GM12891 (cell line): ENCODE results near the gene UNC13B.

Experiments used
- DNase-seq: peaks from one replicate; pipeline ENCODE4 v3.0.0; 2011; ENCODE audit warnings: low spot score; ENCODE audit not compliant: insufficient read length
- FAIRE-seq: peaks from 2 replicates; lab custom pipeline; 2011; peaks lifted over from hg19 to GRCh38; lab: Jason Lieb, UNC
- PAX5 ChIP-seq: IDR thresholded peaks from 2 replicates; pipeline ENCODE4 v1.6.1; 2011; ENCODE audit warnings: low read length, moderate library complexity, mild to moderate bottlenecking; ENCODE audit not compliant: insufficient read depth, severe bottlenecking
- POLR2A ChIP-seq: IDR thresholded peaks from 2 replicates; pipeline ENCODE4 v1.6.1; 2011; ENCODE audit warnings: low read depth, low read length, control low read depth
- POLR2AphosphoS5 ChIP-seq: IDR thresholded peaks from 2 replicates; pipeline ENCODE4 v1.6.1; 2011; ENCODE audit warnings: low read depth, low read length, control low read depth
- POU2F2 ChIP-seq: IDR thresholded peaks from 2 replicates; pipeline ENCODE4 v1.6.1; 2011; ENCODE audit warnings: low read depth, mild to moderate bottlenecking, control low read depth, low read length, moderate library complexity
- SPI1 ChIP-seq: IDR thresholded peaks from 2 replicates; pipeline ENCODE4 v1.6.1; 2011; ENCODE audit warnings: low read depth, low read length, control low read depth
- TAF1 ChIP-seq: IDR thresholded peaks from 2 replicates; pipeline ENCODE4 v1.6.1; 2011; ENCODE audit warnings: low read depth, low read length, control low read depth

UNC13B gene

GRCh38 chr9:35186524-35186923 is 24.7 kb downstream of the UNC13B start:
- DNase-seq (no peak), FAIRE-seq (no peak)
- no peak for TF ChIP-seq SPI1
- TF ChIP-seq TAF1 = no peak
- TF ChIP-seq POU2F2 = no peak
- no peak for TF ChIP-seq POLR2AphosphoS5
- TF ChIP-seq POLR2A = no peak
- no peak for TF ChIP-seq PAX5

GRCh38 chr9:35190203-35190602 is 28.4 kb downstream of the UNC13B start:
- no peak for TF ChIP-seq TAF1
- TF ChIP-seq POLR2AphosphoS5 = no peak
- no peak for TF ChIP-seq PAX5
- no peak for TF ChIP-seq SPI1
- no peak for TF ChIP-seq POLR2A
- TF ChIP-seq POU2F2 = no peak
- DNase-seq (no peak), FAIRE-seq (no peak)

DNA sequence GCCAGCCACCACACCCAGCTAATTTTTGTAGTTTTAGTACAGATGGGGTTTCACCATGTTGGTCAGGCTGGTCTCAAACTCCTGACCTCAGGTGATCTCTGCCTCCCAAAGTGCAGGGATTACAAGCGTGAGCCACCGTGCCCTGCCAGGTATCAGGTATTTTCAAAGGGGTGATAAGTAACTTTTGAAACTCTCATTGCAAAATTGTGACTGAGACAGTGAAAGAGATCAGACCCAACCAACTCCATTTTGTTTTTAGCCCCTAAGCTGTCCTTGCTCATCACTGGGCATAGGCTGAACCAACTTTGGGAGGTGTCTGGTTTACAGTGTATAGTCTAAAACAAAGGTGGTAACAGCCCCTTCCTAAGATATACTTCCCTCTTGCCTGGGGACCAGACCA is 29.3 kb downstream of the UNC13B start:
- TF ChIP-seq POLR2A = no peak
- no peak for TF ChIP-seq TAF1
- TF ChIP-seq POU2F2 = no peak
- TF ChIP-seq POLR2AphosphoS5 = no peak
- no peak for TF ChIP-seq SPI1
- TF ChIP-seq PAX5 = no peak
- FAIRE-seq (no peak), DNase-seq (no peak)

- DNase-seq (no peak), FAIRE-seq (no peak)
- no peak for TF ChIP-seq TAF1
- TF ChIP-seq POLR2A = no peak
- TF ChIP-seq POLR2AphosphoS5 = no peak
- TF ChIP-seq SPI1 = no peak
- TF ChIP-seq POU2F2 = no peak
- TF ChIP-seq PAX5 = no peak
These were observed 32.0 kb downstream of the UNC13B start for GRCh38 chr9:35193762-35194161.

- FAIRE-seq = no peak
- no peak for TF ChIP-seq POU2F2
- TF ChIP-seq PAX5 = no peak
- TF ChIP-seq POLR2A = no peak
- no peak for TF ChIP-seq POLR2AphosphoS5
- no peak for TF ChIP-seq SPI1
- no peak for TF ChIP-seq TAF1
These were observed 33.9 kb downstream of the UNC13B start for GRCh38 chr9:35195683-35196082.

DNA sequence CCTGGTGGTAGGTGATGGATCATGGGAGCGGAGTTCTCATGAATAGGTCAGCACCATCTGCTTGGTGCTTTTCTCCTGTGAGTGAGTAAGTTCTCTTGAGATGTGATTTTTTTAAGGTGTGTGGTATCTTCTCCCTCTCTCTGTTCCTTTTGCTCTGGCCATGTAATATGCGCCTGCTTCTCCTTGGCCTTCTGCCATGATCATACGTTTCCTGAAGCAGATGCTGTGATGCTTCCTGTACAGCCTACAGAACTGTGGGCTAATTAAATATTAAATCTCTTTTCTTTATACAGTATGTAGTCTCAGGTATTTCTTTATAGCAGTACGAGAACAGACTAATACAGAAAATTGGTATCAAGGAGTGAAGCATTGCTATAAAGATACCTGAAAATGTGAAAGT is 36.4 kb downstream of the UNC13B start:
- no peak for FAIRE-seq
- no peak for DNase-seq
- TF ChIP-seq TAF1 (no peak), POU2F2 (no peak), POLR2AphosphoS5 (no peak), PAX5 (no peak), SPI1 (no peak), POLR2A (no peak)

More at GRCh38 chr9:35195683-35196082, 33.9 kb downstream of the UNC13B start:
- no peak for DNase-seq

GRCh38 chr9:35203528-35203927 is 41.7 kb downstream of the UNC13B start:
- FAIRE-seq (no peak), DNase-seq (no peak)
- TF ChIP-seq PAX5 (no peak), SPI1 (no peak), TAF1 (no peak), POU2F2 (no peak), POLR2AphosphoS5 (no peak), POLR2A (no peak)

DNA sequence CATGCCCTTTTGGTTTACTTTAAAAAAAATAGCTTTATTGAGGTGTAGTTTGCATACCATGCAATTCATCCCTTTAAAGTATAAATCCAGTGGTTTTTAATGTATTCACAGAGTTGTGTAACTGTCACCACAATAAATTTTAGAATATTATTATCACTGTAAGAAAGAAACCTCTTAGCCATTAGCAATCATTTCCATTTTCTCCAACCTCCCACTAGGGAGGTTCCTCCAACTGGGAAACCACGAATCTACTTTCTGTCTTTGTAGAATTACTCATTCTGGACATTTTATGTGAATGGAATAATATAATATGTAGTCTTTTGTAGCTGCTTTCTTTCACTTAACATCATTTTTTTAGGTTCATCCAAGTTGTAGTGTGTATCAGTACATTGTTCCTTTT is 43.5 kb downstream of the UNC13B start:
- no peak for FAIRE-seq
- TF ChIP-seq TAF1 (no peak), POU2F2 (no peak), PAX5 (no peak), SPI1 (no peak), POLR2AphosphoS5 (no peak), POLR2A (no peak)
- DNase-seq = no peak

DNA sequence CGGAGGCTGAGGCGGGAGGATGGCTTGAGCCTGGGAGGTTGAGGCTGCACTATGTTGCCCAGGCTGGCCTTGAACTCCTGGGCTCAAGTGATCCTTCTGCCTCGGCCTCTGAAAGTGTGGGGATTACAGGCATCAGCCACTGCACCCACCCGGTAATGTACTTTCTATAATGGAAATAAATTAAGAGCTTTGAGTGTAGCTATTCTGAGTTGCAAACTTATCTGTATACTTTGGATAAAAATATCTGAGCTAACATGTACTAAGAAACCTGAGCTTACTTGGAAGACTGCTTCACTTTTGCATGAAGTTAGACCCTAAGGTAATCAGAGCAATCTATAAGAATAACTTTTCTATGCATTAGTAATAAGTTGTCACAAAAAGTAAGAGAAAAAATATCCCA is 50.0 kb downstream of the UNC13B start:
- TF ChIP-seq POLR2A = no peak
- TF ChIP-seq POU2F2 = no peak
- no peak for TF ChIP-seq POLR2AphosphoS5
- no peak for TF ChIP-seq TAF1
- no peak for TF ChIP-seq PAX5
- TF ChIP-seq SPI1 = no peak
- DNase-seq (no peak), FAIRE-seq (no peak)

GRCh38 chr9:35220659-35221338 is 59.0 kb downstream of the UNC13B start:
- FAIRE-seq = no peak
- DNase-seq = no peak
- TF ChIP-seq PAX5 = no peak
- no peak for TF ChIP-seq TAF1

- FAIRE-seq = no peak
- TF ChIP-seq POLR2A = no peak
- TF ChIP-seq POLR2AphosphoS5 = no peak
- no peak for TF ChIP-seq TAF1
- no peak for TF ChIP-seq SPI1
- no peak for TF ChIP-seq POU2F2
- no peak for TF ChIP-seq PAX5
- no peak for DNase-seq
These were observed 63.9 kb downstream of the UNC13B start for GRCh38 chr9:35225677-35226076.

DNA sequence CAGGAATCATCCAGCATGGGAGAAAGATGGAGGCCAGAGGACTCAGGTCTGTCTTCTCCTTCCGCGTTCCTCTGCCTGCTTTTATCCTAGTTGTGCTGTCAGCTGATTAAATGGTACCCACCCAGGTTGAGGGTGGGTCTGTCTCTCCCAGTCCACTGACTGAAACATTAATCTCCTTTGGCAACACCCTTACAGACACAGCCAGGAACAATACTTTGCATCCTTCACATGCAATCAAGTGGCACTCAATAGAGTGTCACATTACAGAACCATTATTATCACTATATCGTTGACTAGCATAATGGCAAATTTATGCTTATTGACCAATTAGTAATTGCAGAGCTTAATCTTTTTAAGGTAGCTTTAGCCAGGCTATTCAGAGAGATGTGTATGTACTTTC is 64.8 kb downstream of the UNC13B start:
- FAIRE-seq (no peak), DNase-seq (no peak)
- TF ChIP-seq PAX5 = no peak
- TF ChIP-seq POLR2AphosphoS5 = no peak
- TF ChIP-seq SPI1 = no peak
- no peak for TF ChIP-seq TAF1
- TF ChIP-seq POU2F2 = no peak
